H1 (cell line): Measurements from ENCODE around the gene THADA. TPM values are rescaled to one million over a fixed set of nuclear protein-coding genes. Genes with fewer than 3 reads are reported as not detected.

Experiments
- CTCF ChIA-PET: fragments of 300-600 bp; sonication (Branson Sonifier 250); formaldehyde crosslinking; loops from one replicate; lab custom pipeline; 2021; ENCODE audit not compliant: partially characterized antibody; lab: Charles Lee
- POLR2A ChIA-PET: fragments of 300-600 bp; sonication (Branson Sonifier 250); formaldehyde crosslinking; loops from one replicate; lab custom pipeline; 2021; ENCODE audit warnings: inconsistent platforms; ENCODE audit not compliant: partially characterized antibody; lab: Charles Lee
- DNase-seq, 2 experiments: peaks; one replicate each; pipeline versions ENCODE4 v3.0.0 to v3.0.0-alpha.2; 2010 to 2022; ENCODE audit warnings: low spot score in 2 of 2, low read depth in 1 of 2, mixed read lengths in 1 of 2
- FAIRE-seq: peaks from 2 replicates; lab custom pipeline; 2011; peaks lifted over from hg19 to GRCh38; lab: Jason Lieb, UNC
- H2AFZ ChIP-seq: 2 replicates; pipeline ENCODE4 v1.8.1; 2012; ENCODE audit warnings: low read length, inconsistent platforms
- H2AK5ac ChIP-seq: 2 replicates; pipeline ENCODE4 v1.6.1; 2013; ENCODE audit warnings: low read depth, low read length
- H2BK120ac ChIP-seq: replicated peaks from 2 replicates; pipeline ENCODE3; 2013; ENCODE audit warnings: low read depth, low read length, inconsistent platforms
- H2BK12ac ChIP-seq: 2 replicates; pipeline ENCODE4 v1.6.1; 2013; ENCODE audit warnings: low read depth, low read length
- H2BK15ac ChIP-seq: 2 replicates; pipeline ENCODE4 v1.6.1; 2013; ENCODE audit warnings: low read length
- H2BK20ac ChIP-seq: 2 replicates; pipeline ENCODE4 v1.6.1; 2013; ENCODE audit warnings: low read length
- H2BK5ac ChIP-seq: 2 replicates; pipeline ENCODE4 v1.6.1; 2013; ENCODE audit warnings: low read depth, low read length
- H3K14ac ChIP-seq: 2 replicates; pipeline ENCODE4 v1.6.1; 2013; ENCODE audit warnings: inconsistent platforms; ENCODE audit not compliant: insufficient read length
- H3K18ac ChIP-seq: 2 replicates; pipeline ENCODE4 v1.6.1; 2013; ENCODE audit warnings: low read length; ENCODE audit errors: extremely low read depth
- H3K23ac ChIP-seq: 2 replicates; pipeline ENCODE4 v1.6.1; 2013; ENCODE audit warnings: inconsistent platforms; ENCODE audit not compliant: insufficient read length
- H3K23me2 ChIP-seq: 2 replicates; pipeline ENCODE4 v1.6.1; 2013; ENCODE audit warnings: low read depth, low read length
- H3K27ac ChIP-seq: 2 replicates; pipeline ENCODE4 v1.6.1; 2011; ENCODE audit warnings: low read depth, low read length, inconsistent platforms
- H3K27me3 ChIP-seq, 4 experiments: replicated peaks in 1 of 4; 1 replicate in 1 of 4; 2 replicates in 3 of 4; pipeline versions ENCODE4 v1.6.1 to v1.8.1; 2011 to 2013; ENCODE audit warnings: low read length in 3 of 4, mild to moderate bottlenecking in 3 of 4, inconsistent platforms in 2 of 4, mixed read lengths in 2 of 4, moderate library complexity in 1 of 4; ENCODE audit not compliant: control insufficient read depth in 3 of 4, insufficient read depth in 3 of 4; ENCODE audit errors: extremely low read depth in 1 of 4
- H3K36me3 ChIP-seq, 4 experiments: 2 replicates each; pipeline versions ENCODE4 v1.6.1 to v1.8.1; 2011 to 2013; ENCODE audit warnings: mild to moderate bottlenecking in 4 of 4, low read length in 3 of 4, moderate library complexity in 2 of 4, control low read depth in 1 of 4, inconsistent platforms in 1 of 4; ENCODE audit not compliant: insufficient read depth in 4 of 4, control insufficient read depth in 2 of 4
- H3K4ac ChIP-seq: replicated peaks from 2 replicates; pipeline ENCODE3; 2013; ENCODE audit warnings: low read length, low read depth, mixed read lengths, inconsistent platforms; ENCODE audit not compliant: insufficient read length
- H3K4me1 ChIP-seq, 4 experiments: replicated peaks in 1 of 4; 1 replicate in 1 of 4; 2 replicates in 3 of 4; pipeline versions ENCODE4 v1.6.1 to v1.8.1; 2011 to 2013; ENCODE audit warnings: low read length in 3 of 4, inconsistent platforms in 2 of 4, mixed read lengths in 1 of 4; ENCODE audit not compliant: insufficient read depth in 4 of 4, control insufficient read depth in 3 of 4
- H3K4me2 ChIP-seq, 2 experiments: 2 replicates each; pipeline versions ENCODE4 v1.6.1 to v1.8.1; 2011 to 2013; ENCODE audit warnings: low read depth in 2 of 2, low read length in 2 of 2, control low read depth in 1 of 2, inconsistent platforms in 1 of 2, mild to moderate bottlenecking in 1 of 2; ENCODE audit not compliant: insufficient read depth in 1 of 2
- H3K4me3 ChIP-seq, 4 experiments: fragments of 200-600, 300-600 bp in 1 of 4; sonication (generic), shearing (Covaris generic), sonication (Bioruptor Twin) in 1 of 4; 2 replicates each; pipeline versions ENCODE4 v1.5.1 to v1.8.1; 2011 to 2016; ENCODE audit warnings: low read length in 4 of 4, low read depth in 3 of 4, control low read depth in 2 of 4, inconsistent platforms in 2 of 4, mild to moderate bottlenecking in 2 of 4, mixed read lengths in 1 of 4, moderate library complexity in 1 of 4; ENCODE audit not compliant: insufficient read depth in 2 of 4; ENCODE audit errors: extremely low read depth in 1 of 4
- H3K56ac ChIP-seq: replicated peaks from 2 replicates; pipeline ENCODE3; 2013; ENCODE audit warnings: low read depth, mild to moderate bottlenecking, mixed read lengths, low read length, inconsistent platforms; ENCODE audit not compliant: insufficient read length
- H3K79me1 ChIP-seq: 2 replicates; pipeline ENCODE4 v1.6.1; 2013; ENCODE audit warnings: low read depth, low read length, control low read depth
- H3K79me2 ChIP-seq, 2 experiments: 2 replicates each; pipeline versions ENCODE4 v1.6.1 to v1.8.1; 2012 to 2013; ENCODE audit warnings: low read length in 2 of 2, mild to moderate bottlenecking in 2 of 2, inconsistent platforms in 1 of 2; ENCODE audit not compliant: insufficient read depth in 2 of 2, control insufficient read depth in 1 of 2
- H3K9ac ChIP-seq, 4 experiments: replicated peaks in 1 of 4; 1 replicate in 1 of 4; 2 replicates in 3 of 4; pipeline versions ENCODE4 v1.6.1 to v1.8.1; 2011 to 2013; ENCODE audit warnings: low read depth in 3 of 4, low read length in 3 of 4, control low read depth in 2 of 4, mild to moderate bottlenecking in 2 of 4, moderate library complexity in 2 of 4, inconsistent platforms in 1 of 4; ENCODE audit errors: extremely low read depth in 1 of 4
- H3K9me3 ChIP-seq, 2 experiments: 2 replicates each; pipeline versions ENCODE4 v1.6.1 to v1.8.1; 2012 to 2013; ENCODE audit warnings: mild to moderate bottlenecking in 2 of 2, moderate library complexity in 2 of 2, control low read depth in 1 of 2, inconsistent platforms in 1 of 2, low read depth in 1 of 2, low read length in 1 of 2, mixed read lengths in 1 of 2; ENCODE audit not compliant: insufficient read depth in 2 of 2
- H4K20me1 ChIP-seq, 2 experiments: replicated peaks in 1 of 2; 2 replicates each; pipeline versions ENCODE3 to v1.8.1; 2011 to 2013; ENCODE audit warnings: inconsistent platforms in 2 of 2, low read length in 2 of 2, mild to moderate bottlenecking in 1 of 2; ENCODE audit not compliant: insufficient read depth in 2 of 2, control insufficient read depth in 1 of 2
- H4K5ac ChIP-seq: 2 replicates; pipeline ENCODE4 v1.6.1; 2013; ENCODE audit warnings: low read length, low read depth, mixed read lengths, inconsistent platforms; ENCODE audit not compliant: insufficient read length
- H4K8ac ChIP-seq: 2 replicates; pipeline ENCODE4 v1.8.0; 2013; ENCODE audit warnings: mild to moderate bottlenecking, moderate library complexity, low read length, inconsistent platforms; ENCODE audit not compliant: insufficient read depth; ENCODE audit errors: extremely low read depth
- H4K91ac ChIP-seq: replicated peaks from 2 replicates; pipeline ENCODE3; 2013; ENCODE audit warnings: low read length, mixed read lengths, inconsistent platforms; ENCODE audit not compliant: insufficient read length
- BACH1 ChIP-seq: IDR thresholded peaks from 2 replicates; pipeline ENCODE4 v1.6.1; 2012; ENCODE audit warnings: low read length, improper control_type of control experiment
- GTF2F1 ChIP-seq: IDR thresholded peaks from 2 replicates; pipeline ENCODE4 v1.6.1; 2012; ENCODE audit warnings: low read depth, low read length, improper control_type of control experiment, borderline replicate concordance
- HDAC2 ChIP-seq, 2 experiments: fragments of 300-600 bp in 1 of 2; sonication (generic) in 1 of 2; IDR thresholded peaks; 2 replicates each; pipeline ENCODE4 v1.6.1; 2011 to 2012; ENCODE audit warnings: low read depth in 2 of 2, low read length in 2 of 2, mild to moderate bottlenecking in 2 of 2, moderate library complexity in 2 of 2, borderline replicate concordance in 1 of 2, inconsistent platforms in 1 of 2
- MAFK ChIP-seq: IDR thresholded peaks from 2 replicates; pipeline ENCODE4 v1.6.1; 2012; ENCODE audit warnings: low read depth, mild to moderate bottlenecking, improper control_type of control experiment, low read length
- SIRT6 ChIP-seq: IDR thresholded peaks from one replicate; pipeline ENCODE4 v1.7.1; 2012; ENCODE audit warnings: low read length, inconsistent platforms
- TAF7 ChIP-seq: optimal IDR thresholded peaks from 2 replicates; pipeline ENCODE3; 2011; ENCODE audit warnings: low read depth, mild to moderate bottlenecking, inconsistent platforms, low read length, moderate library complexity, borderline replicate concordance
- WGBS, 2 experiments: shearing (Covaris generic) in 1 of 2; methylation state at CpG; one replicate each; pipeline versions ENCODE4 v1.1.6 to v1.1.7; 2013 to 2015; ENCODE audit warnings: low lambda C conversion rate in 2 of 2, mixed read lengths in 2 of 2, inconsistent platforms in 1 of 2, low coverage in 1 of 2, missing lambda C conversion rate in 1 of 2; ENCODE audit not compliant: insufficient replicate concordance in 2 of 2, insufficient coverage in 1 of 2, insufficient read length in 1 of 2; ENCODE audit errors: extremely low coverage in 1 of 2, missing lambda C conversion rate in 1 of 2; 5-methylcytosine and 5-hydroxymethylcytosine counted together
- polyA plus RNA-seq, 7 experiments: library from polyadenylated mRNA; depleted of rRNA in 3 of 7; stranded (reverse) in 5 of 7; unstranded in 2 of 7; fragments of >200 nt in 5 of 7; fragments of 200-250 nt in 2 of 7; gene quantifications; 1 replicate in 5 of 7; 2 replicates in 1 of 7; 4 replicates in 1 of 7; pipeline versions ENCODE4 v1.2.1 to v1.2.3, GENCODE V29; 2011 to 2013; ENCODE audit warnings: missing spikeins in 2 of 7, mixed read lengths in 2 of 7
- total RNA-seq: library from RNA; stranded (reverse); fragmentation: NEBNext Ultra II Directional; extraction: Animal tissue kit (Norgen Biotek cat#: 25700); gene quantifications from 2 replicates; pipeline ENCODE4 v1.2.1, GENCODE V29; 2021

The THADA gene
- total and polyA plus RNA-seq, 2 of the 8 experiments (the other 6 are each of a cell fraction or from before 2014, with no cell fraction given) = 22.4 to 26.8 TPM

DNA sequence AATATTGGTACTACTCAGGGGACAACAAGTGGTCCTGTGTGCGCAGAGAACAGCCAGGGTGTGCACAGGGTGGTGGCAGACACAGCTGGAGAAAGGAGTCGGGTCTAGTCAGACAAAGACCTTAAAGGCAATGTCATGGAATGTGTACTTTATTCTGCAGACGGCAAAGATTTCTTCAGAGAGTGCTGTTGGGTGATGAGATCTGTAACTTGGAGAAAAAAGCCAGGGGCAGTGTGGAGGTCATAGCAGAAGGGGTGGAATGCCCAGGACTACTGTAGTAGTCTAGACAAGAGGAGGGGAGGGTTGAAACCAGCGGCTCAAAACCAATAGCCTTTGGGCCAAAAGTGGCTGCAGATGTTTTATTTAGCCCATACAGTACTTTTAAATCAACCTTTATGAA lies 248.1 kb downstream of the THADA start:
- ChIA-PET CTCF (interaction anchor here (0.9 kb wide), 1 partner anchor 119 kb away, joined by 4 read pairs; no protein-coding TSS in a partner anchor), POLR2A (no interaction called here)
- no peak overlapping the region for H2BK12ac ChIP-seq
- H3K23me2 ChIP-seq = no peaks in the 10 kb centered on the region
- H4K20me1 ChIP-seq = no peaks in the 10 kb centered on the region
- no peak overlapping the region for H3K4me2 ChIP-seq
- no peak overlapping the region for H2BK120ac ChIP-seq
- TF ChIP-seq HDAC2 (IDR thresholded peaks at IDR 0.05; ENCODE audit: borderline replicate concordance in 1 of 2, low read depth in 2 of 2, low read length in 2 of 2) (no peak), MAFK (no peak), SIRT6 (no peak), BACH1 (no peak), TAF7 (no peak), GTF2F1 (no peak)
- no peak overlapping the region for H4K5ac ChIP-seq
- H3K27ac ChIP-seq = no peak overlapping the region
- no peak overlapping the region for H4K91ac ChIP-seq
- no peak overlapping the region for H2AK5ac ChIP-seq
- H2AFZ ChIP-seq = no peak overlapping the region
- no peak overlapping the region for H3K56ac ChIP-seq
- H3K27me3 ChIP-seq = no peaks in the 10 kb centered on the region
- no peak overlapping the region for H4K8ac ChIP-seq
- H3K9me3 ChIP-seq = no peaks in the 10 kb centered on the region
- H3K36me3 ChIP-seq = no peaks in the 10 kb centered on the region
- FAIRE-seq = no peak
- no peak overlapping the region for H2BK20ac ChIP-seq
- H3K14ac ChIP-seq = no peak overlapping the region
- no peak overlapping the region for H3K23ac ChIP-seq
- H3K4ac ChIP-seq = no peak overlapping the region
- no peak for DNase-seq
- H3K79me2 ChIP-seq = no peaks in the 10 kb centered on the region
- H2BK15ac ChIP-seq = no peak overlapping the region
- no peaks in the 10 kb centered on the region for H3K79me1 ChIP-seq
- no peak overlapping the region for H2BK5ac ChIP-seq
- H3K4me3 ChIP-seq = no peak overlapping the region
- H3K9ac ChIP-seq = no peak overlapping the region
- peaks cover 4 to 17% (median 13%) of the 10 kb centered on the region in 4 experiments; a peak in 6 of 7 replicates for H3K4me1 ChIP-seq
- 87% methylated on average over 4 of the region's 4 CpGs; no CpG with 5 or more reads in 1 of the 2 experiments for WGBS, 2 experiments
- H3K18ac ChIP-seq = no peak overlapping the region
